ENCODE results near the gene TRIO.

Gene TRIO

GRCh38 chr5:14490309-14490711 lies 347.2 kb downstream of the TRIO start:
- no peak overlapping the region for H3K4me3 ChIP-seq (ENCODE audit: control insufficient read depth, low read depth, low read length)
- no peak for TF ChIP-seq CTCF (conservative IDR thresholded peaks at IDR 0.05; ENCODE audit: control insufficient read depth, insufficient read depth, low read depth, low read length)
- DNase-seq (ENCODE audit: low read depth) = peak; percentile 52

GRCh38 chr5:14491015-14491915 lies 348.1 kb downstream of the TRIO start:
- DNase-seq (ENCODE audit: low read depth) = peak; percentile 91
- no peak for TF ChIP-seq CTCF (conservative IDR thresholded peaks at IDR 0.05; ENCODE audit: control insufficient read depth, insufficient read depth, low read depth, low read length)
- H3K4me3 ChIP-seq (ENCODE audit: control insufficient read depth, low read depth, low read length) = no peak overlapping the region

- no peak for DNase-seq (ENCODE audit: low read depth)
- TF ChIP-seq CTCF (conservative IDR thresholded peaks at IDR 0.05; ENCODE audit: control insufficient read depth, insufficient read depth, low read depth, low read length) = no peak
- no peak overlapping the region for H3K4me3 ChIP-seq (ENCODE audit: control insufficient read depth, low read depth, low read length)
These were observed 349.3 kb downstream of the TRIO start for GRCh38 chr5:14492331-14492964.

GRCh38 chr5:14495301-14495700 lies 352.2 kb downstream of the TRIO start:
- no peak for DNase-seq (ENCODE audit: low read depth)
- TF ChIP-seq CTCF (conservative IDR thresholded peaks at IDR 0.05; ENCODE audit: control insufficient read depth, insufficient read depth, low read depth, low read length) = no peak
- no peak overlapping the region for H3K4me3 ChIP-seq (ENCODE audit: control insufficient read depth, low read depth, low read length)

GRCh38 chr5:14497311-14497710 lies 354.2 kb downstream of the TRIO start:
- no peak for DNase-seq (ENCODE audit: low read depth)
- H3K4me3 ChIP-seq (ENCODE audit: control insufficient read depth, low read depth, low read length) = no peak overlapping the region
- no peak for TF ChIP-seq CTCF (conservative IDR thresholded peaks at IDR 0.05; ENCODE audit: control insufficient read depth, insufficient read depth, low read depth, low read length)

- no peak overlapping the region for H3K4me3 ChIP-seq (ENCODE audit: control insufficient read depth, low read depth, low read length)
These were observed 358.5 kb downstream of the TRIO start for GRCh38 chr5:14501353-14502293.

More at GRCh38 chr5:14501353-14502293, 358.5 kb downstream of the TRIO start:
- no peak for TF ChIP-seq CTCF (conservative IDR thresholded peaks at IDR 0.05; ENCODE audit: control insufficient read depth, insufficient read depth, low read depth, low read length)
- DNase-seq (ENCODE audit: low read depth) = peak; percentile 62

All from fibroblast of mammary gland (primary cell).